Measurements from ENCODE around the gene CHRNB2. TPM values are rescaled to one million over a fixed set of nuclear protein-coding genes. Genes with fewer than 3 reads are reported as not detected.

The CHRNB2 gene
- polyA plus RNA-seq, 4 donors, result 0.35 to 0.50 (median 0.39) TPM

DNA sequence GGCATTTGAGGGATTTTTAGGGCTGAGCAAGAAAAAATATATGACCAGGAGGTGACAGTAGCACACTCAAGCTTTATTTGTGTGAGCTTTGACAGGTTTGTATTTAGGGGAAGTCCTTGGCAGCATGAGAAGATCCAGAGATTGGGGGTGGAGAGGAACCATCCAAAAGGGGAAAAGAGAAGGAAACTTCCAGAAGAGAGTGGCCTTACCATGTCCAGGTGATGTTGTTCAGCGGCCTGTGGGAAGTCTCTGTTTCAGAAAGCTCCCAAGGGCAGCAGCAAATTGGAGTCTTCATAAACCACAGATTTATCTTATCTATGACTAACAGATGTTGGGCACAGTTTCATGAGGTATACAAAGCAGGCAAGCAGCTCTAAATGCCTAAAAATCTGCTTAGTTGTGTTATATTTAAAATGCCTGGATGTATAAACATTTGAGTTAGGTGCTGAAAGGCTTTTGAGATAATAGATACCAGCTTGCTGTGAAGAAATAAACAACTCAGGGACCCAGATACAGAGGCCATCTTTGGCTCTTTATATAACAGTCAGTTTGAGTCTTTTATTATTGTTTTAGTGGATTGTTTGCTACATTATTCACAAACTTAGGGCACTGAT lies 61.6 kb downstream of the CHRNB2 start:
- no peak for DNase-seq (ENCODE audit: low read depth in 4 of 4, low spot score in 3 of 4)

Other genes with a start within 250 kb of the CHRNB2 start
- gene AQP10, start 246.7 kb upstream of the CHRNB2 start, polyA plus RNA-seq (ENCODE audit: insufficient read length in 4 of 4), result under 1 TPM in 2 of 4 donors, not detected in 2; 0.09 to 0.41 TPM
- 10 to 100 TPM; 24.4 to 45.4 (median 28.3) TPM for gene ATP8B2, start 242.3 kb upstream of the CHRNB2 start, polyA plus RNA-seq (ENCODE audit: insufficient read length in 4 of 4)
- 1 to 10 TPM; 4.6 to 6.6 (median 5.4) TPM for gene IL6R, start 162.4 kb upstream of the CHRNB2 start, polyA plus RNA-seq (ENCODE audit: insufficient read length in 4 of 4)
- 1 to 10 TPM in 3 of 4 donors, under 1 TPM in 1; 0.67 to 2.6 (median 1.8) TPM for gene TDRD10, start 65.6 kb upstream of the CHRNB2 start, polyA plus RNA-seq (ENCODE audit: insufficient read length in 4 of 4)
- 10 to 100 TPM in 2 of 4 donors, 1 to 10 TPM in 2; 8.5 to 11.3 (median 10.6) TPM for gene SHE, start 65.4 kb upstream of the CHRNB2 start, polyA plus RNA-seq (ENCODE audit: insufficient read length in 4 of 4)
- 100 to 1,000 TPM in 3 of 4 donors, 10 to 100 TPM in 1; 89.8 to 130 (median 112) TPM for gene UBE2Q1, start 9.1 kb upstream of the CHRNB2 start, polyA plus RNA-seq (ENCODE audit: insufficient read length in 4 of 4)
- 100 to 1,000 TPM; 131 to 146 (median 142) TPM for gene ADAR, start 40.4 kb downstream of the CHRNB2 start, polyA plus RNA-seq (ENCODE audit: insufficient read length in 4 of 4)

Data from left renal pelvis (tissue), 4 donors.